Hepatocyte (in vitro differentiated cells): Measurements from ENCODE around the gene SGPL1. TPM values are rescaled to one million over a fixed set of nuclear protein-coding genes. Genes with fewer than 3 reads are reported as not detected.

ENCODE experiments used
- DNase-seq: peaks from one replicate; pipeline ENCODE4 v3.0.0-alpha.2; 2016; ENCODE audit warnings: low spot score
- H2AFZ ChIP-seq: fragments of 200-600 bp; sonication (generic); 2 replicates; pipeline ENCODE4 v1.6.0; 2016; ENCODE audit warnings: antibody characterized with exemption, mild to moderate bottlenecking
- H3K27ac ChIP-seq: fragments of 200-600 bp; sonication (generic); 2 replicates; pipeline ENCODE4 v1.5.1; 2016; ENCODE audit warnings: mild to moderate bottlenecking
- H3K27me3 ChIP-seq: fragments of 200-600 bp; sonication (generic); 2 replicates; pipeline ENCODE4 v1.6.1; 2016
- H3K36me3 ChIP-seq: fragments of 200-600 bp; sonication (generic); replicated peaks from 2 replicates; pipeline ENCODE4 v1.5.1; 2016; ENCODE audit warnings: low read depth; ENCODE audit not compliant: insufficient read depth
- H3K4me1 ChIP-seq: fragments of 200-600 bp; sonication (generic); 2 replicates; pipeline ENCODE4 v1.5.1; 2016; ENCODE audit warnings: mild to moderate bottlenecking, moderate library complexity; ENCODE audit not compliant: insufficient read depth
- H3K4me2 ChIP-seq: fragments of 200-600 bp; sonication (generic); 2 replicates; pipeline ENCODE4 v1.6.0; 2016
- H3K4me3 ChIP-seq: fragments of 200-600 bp; sonication (generic); 2 replicates; pipeline ENCODE4 v1.5.1; 2016; ENCODE audit warnings: mild to moderate bottlenecking
- H3K79me2 ChIP-seq: fragments of 200-600 bp; sonication (generic); 2 replicates; pipeline ENCODE4 v1.6.0; 2017; ENCODE audit warnings: mild to moderate bottlenecking
- H3K9me2 ChIP-seq: fragments of 200-600 bp; sonication (generic); replicated peaks from 2 replicates; pipeline ENCODE4 v1.6.0; 2017; ENCODE audit warnings: mild to moderate bottlenecking; ENCODE audit not compliant: insufficient read depth
- H3K9me3 ChIP-seq: fragments of 200-600 bp; sonication (generic); 2 replicates; pipeline ENCODE4 v1.5.1; 2016; ENCODE audit warnings: low read depth, mild to moderate bottlenecking
- H4K20me1 ChIP-seq: fragments of 200-600 bp; sonication (generic); 2 replicates; pipeline ENCODE4 v1.6.0; 2016; ENCODE audit warnings: mild to moderate bottlenecking; ENCODE audit not compliant: insufficient read depth, poor library complexity, severe bottlenecking
- CTCF ChIP-seq: fragments of 200-600 bp; sonication (generic); IDR thresholded peaks from 2 replicates; pipeline ENCODE4 v1.5.1; 2016; ENCODE audit warnings: antibody characterized with exemption, mild to moderate bottlenecking; ENCODE audit not compliant: poor library complexity
- EZH2 ChIP-seq: fragments of 200-600 bp; sonication (generic); IDR thresholded peaks from 2 replicates; pipeline ENCODE4 v1.6.1; 2016; ENCODE audit warnings: antibody characterized with exemption, mild to moderate bottlenecking, borderline replicate concordance
- EZH2phosphoT487 ChIP-seq: fragments of 200-600 bp; sonication (generic); IDR thresholded peaks from one replicate; pipeline ENCODE4 v1.6.1; 2018; ENCODE audit warnings: antibody characterized with exemption, mild to moderate bottlenecking, low read depth, moderate library complexity; ENCODE audit not compliant: unreplicated experiment, severe bottlenecking
- WGBS: methylation state at CpG from one replicate; pipeline ENCODE4 v1.1.6; 2016; ENCODE audit warnings: low lambda C conversion rate; ENCODE audit errors: missing lambda C conversion rate; 5-methylcytosine and 5-hydroxymethylcytosine counted together
- polyA plus RNA-seq: library from polyadenylated mRNA; unstranded; fragments of >200 nt; fragmentation: Nextera tagmentation; extraction: Ambion mirVana; gene quantifications from 2 replicates; pipeline ENCODE4 v1.2.1, GENCODE V29; 2016
- total RNA-seq: library from RNA; depleted of rRNA; stranded (reverse); fragments of >200 nt; gene quantifications from 2 replicates; pipeline ENCODE4 v1.2.3, GENCODE V29; 2014

The SGPL1 gene
- total and polyA plus RNA-seq, 2 experiments from 2014 or later: 20.2 to 43.5 TPM

DNA sequence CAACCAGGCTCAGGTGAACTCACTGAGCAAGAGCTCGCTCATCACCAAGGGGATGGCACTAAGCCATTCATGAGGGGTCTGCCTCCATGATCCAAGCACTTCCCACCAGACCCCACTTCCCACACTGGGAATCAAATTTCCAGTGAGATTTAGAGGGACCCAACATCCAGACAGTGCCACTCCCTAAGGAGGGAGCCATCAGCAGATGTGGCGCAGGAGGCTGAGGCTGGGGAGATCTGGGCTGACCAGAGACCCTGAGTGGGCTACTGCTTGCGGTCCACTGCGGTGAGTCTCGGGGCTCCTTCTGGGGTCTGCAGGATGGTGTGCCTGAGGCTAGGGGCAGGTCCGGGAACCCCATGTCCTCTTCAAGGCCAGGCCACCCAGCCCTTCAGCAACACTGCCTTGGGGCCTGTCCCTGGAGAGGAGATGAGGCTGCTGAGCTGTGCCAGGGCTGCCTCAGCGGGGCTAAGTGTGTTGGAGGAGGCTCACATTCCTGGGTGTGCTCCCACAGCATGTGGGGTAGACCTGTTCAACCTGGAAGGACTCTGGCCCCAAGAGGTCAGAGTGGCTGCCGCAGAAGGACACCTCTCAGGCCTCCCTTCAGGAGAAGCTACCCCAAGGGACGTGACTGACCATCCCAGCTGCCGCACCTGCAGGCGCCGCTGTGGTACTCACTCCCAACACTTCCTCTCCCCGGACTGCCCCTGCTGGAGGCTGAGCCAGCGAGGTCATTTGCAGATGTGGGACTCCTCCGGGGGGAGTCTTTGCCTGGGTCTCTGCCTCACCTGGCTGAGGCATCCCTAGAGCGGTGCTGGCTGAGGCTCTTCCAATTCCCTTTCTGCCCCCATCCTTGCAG lies 95.0 kb downstream of the SGPL1 start:
- Histone ChIP-seq H3K9me3 (no peaks in the 10 kb centered on the region), H3K36me3 (no peaks in the 10 kb centered on the region), H3K9me2 (no peaks in the 10 kb centered on the region), H2AFZ (no peak overlapping the region), H3K79me2 (no peaks in the 10 kb centered on the region), H3K27me3 (no peaks in the 10 kb centered on the region), H4K20me1 (no peaks in the 10 kb centered on the region), H3K4me1 (no peaks in the 10 kb centered on the region), H3K27ac (no peak overlapping the region), H3K4me3 (no peak overlapping the region), H3K4me2 (no peak overlapping the region)
- no peak for DNase-seq
- WGBS: 91% methylated on average over 16 of the region's 16 CpGs
- TF ChIP-seq EZH2: no peak
- no peak for TF ChIP-seq CTCF
- no peak for TF ChIP-seq EZH2phosphoT487

- 87% methylated on average over 4 of the region's 4 CpGs for WGBS
- TF ChIP-seq EZH2 (no peak), CTCF (no peak), EZH2phosphoT487 (no peak)
- Histone ChIP-seq H3K27ac (no peak overlapping the region), H3K79me2 (no peaks in the 10 kb centered on the region), H2AFZ (no peak overlapping the region), H3K9me2 (no peaks in the 10 kb centered on the region), H3K4me2 (no peak overlapping the region), H3K4me3 (no peak overlapping the region), H3K36me3 (no peaks in the 10 kb centered on the region), H3K9me3 (no peaks in the 10 kb centered on the region), H3K27me3 (no peaks in the 10 kb centered on the region), H4K20me1 (no peaks in the 10 kb centered on the region), H3K4me1 (no peaks in the 10 kb centered on the region)
- DNase-seq: no peak
These were observed 95.6 kb downstream of the SGPL1 start for GRCh38 chr10:70911386-70911785.

GRCh38 chr10:70912556-70912955 lies 96.8 kb downstream of the SGPL1 start:
- no peak for TF ChIP-seq EZH2
- TF ChIP-seq EZH2phosphoT487: no peak
- no peak for TF ChIP-seq CTCF
- H3K4me2 ChIP-seq: no peak overlapping the region
- no peak for DNase-seq
- H3K79me2 ChIP-seq: no peaks in the 10 kb centered on the region
- no peak overlapping the region for H3K4me3 ChIP-seq
- no peak overlapping the region for H3K27ac ChIP-seq
- H3K4me1 ChIP-seq: no peaks in the 10 kb centered on the region
- 88% methylated on average over 5 of the region's 5 CpGs for WGBS
- no peak overlapping the region for H2AFZ ChIP-seq
- H3K9me2 ChIP-seq: no peaks in the 10 kb centered on the region
- no peaks in the 10 kb centered on the region for H3K9me3 ChIP-seq
- no peaks in the 10 kb centered on the region for H3K36me3 ChIP-seq
- no peaks in the 10 kb centered on the region for H4K20me1 ChIP-seq
- no peaks in the 10 kb centered on the region for H3K27me3 ChIP-seq
